Prostate gland (tissue), 2 donors: Measurements from ENCODE around the gene BMERB1.

ENCODE experiments used
- CTCF ChIP-seq, 4 experiments: fragments of 200-600 bp in 2 of 4; fragments of 450-650 bp in 2 of 4; sonication (generic) in 2 of 4; IDR thresholded peaks; 1 replicate in 3 of 4; 2 replicates in 1 of 4; pipeline ENCODE4 v1.5.1; 2016 to 2019; ENCODE audit warnings: antibody characterized with exemption in 4 of 4, mild to moderate bottlenecking in 2 of 4, moderate library complexity in 2 of 4
- POLR2A ChIP-seq: fragments of 450-650 bp; IDR thresholded peaks from one replicate; pipeline ENCODE4 v1.6.1; 2016; ENCODE audit warnings: antibody characterized with exemption, mild to moderate bottlenecking
- POLR2AphosphoS5 ChIP-seq: sonication (generic); formaldehyde crosslinking; IDR thresholded peaks from one replicate; pipeline ENCODE4 v1.6.1; 2017; ENCODE audit warnings: antibody characterized with exemption

DNA sequence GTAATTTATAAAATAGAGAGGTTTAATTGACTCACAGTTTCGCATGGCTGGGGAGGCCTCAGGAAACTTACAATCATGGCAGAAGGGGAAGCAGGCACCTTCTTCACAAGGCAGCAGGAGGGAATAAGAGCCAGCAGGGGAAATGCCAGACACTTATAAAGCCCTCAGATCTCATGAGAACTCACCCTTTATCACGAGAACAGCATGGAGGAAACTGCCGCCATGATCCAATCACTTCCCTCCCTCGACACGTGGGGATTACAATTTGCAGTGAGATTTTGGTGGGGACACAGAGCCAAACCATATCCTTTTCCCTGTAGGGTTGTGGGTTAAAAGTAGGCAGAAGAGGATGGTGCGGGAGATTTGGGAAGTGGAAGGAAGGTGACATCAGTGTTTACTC is 101.4 kb downstream of the BMERB1 start:
- TF ChIP-seq CTCF (IDR thresholded peaks at IDR 0.05) (no peak), POLR2AphosphoS5 (no peak), POLR2A (no peak)
